GM12878 (cell line): ENCODE results near the gene EPM2AIP1. TPM values are rescaled to one million over a fixed set of nuclear protein-coding genes. Genes with fewer than 3 reads are reported as not detected.

Source experiments
- ATAC-seq: fragments of 200-7000 bp; cut with Tn5 transposase; 3 replicates; pipeline ENCODE4 v1.9.1; 2020; ENCODE audit warnings: mild to moderate bottlenecking, moderate library complexity
- BruUV-seq: library from RNA; stranded (reverse); fragments of 400-500 nt; replicated peaks from 2 replicates; lab custom pipeline; 2021; lab: Mats Ljungman, UMichigan
- CTCF ChIA-PET: fragments of 300-600 bp; sonication (Branson Sonifier 250); formaldehyde crosslinking; extraction: SDS; loops from one replicate; lab custom pipeline; 2021; ENCODE audit warnings: inconsistent platforms; lab: Yijun Ruan, JAX
- POLR2A ChIA-PET: fragments of 350-600 bp; formaldehyde crosslinking; extraction: SDS; loops from one replicate; lab custom pipeline; 2021; ENCODE audit warnings: inconsistent platforms; lab: Charles Lee
- RAD21 ChIA-PET: fragments of 300-600 bp; sonication (Branson Sonifier 250); formaldehyde crosslinking; loops from one replicate; lab custom pipeline; 2023; ENCODE audit warnings: antibody characterized with exemption; ENCODE audit not compliant: unreplicated experiment; lab: Charles Lee
- SMC1A ChIA-PET: fragments of 300-600 bp; sonication (Branson Sonifier 250); formaldehyde crosslinking; loops from one replicate; lab custom pipeline; 2023; ENCODE audit not compliant: unreplicated experiment, uncharacterized antibody; lab: Charles Lee
- DNase-seq: peaks from one replicate; pipeline ENCODE4 v3.0.0-alpha.2; 2011; ENCODE audit warnings: low read depth, low spot score
- FAIRE-seq: peaks from 3 replicates; lab custom pipeline; 2011; peaks lifted over from hg19 to GRCh38; lab: Jason Lieb, UNC
- H2AFZ ChIP-seq: 2 replicates; pipeline ENCODE4 v1.6.0; 2011; ENCODE audit warnings: low read depth, low read length, control low read depth; ENCODE audit not compliant: control insufficient read depth
- H3K27ac ChIP-seq: 2 replicates; pipeline ENCODE4 v1.5.1; 2011; ENCODE audit warnings: control low read depth; ENCODE audit not compliant: control insufficient read depth, insufficient read depth
- H3K27me3 ChIP-seq, 2 experiments: replicated peaks in 1 of 2; 2 replicates each; pipeline versions ENCODE4 v1.6.0 to v1.6.1; 2011; ENCODE audit warnings: low read length in 1 of 2; ENCODE audit not compliant: control insufficient read depth in 2 of 2, insufficient read depth in 2 of 2
- H3K36me3 ChIP-seq, 2 experiments: 2 replicates each; pipeline ENCODE4 v1.5.1; 2011; ENCODE audit warnings: low read length in 1 of 2; ENCODE audit not compliant: control insufficient read depth in 2 of 2, insufficient read depth in 2 of 2
- H3K4me1 ChIP-seq: 2 replicates; pipeline ENCODE4 v1.6.1; 2011; ENCODE audit warnings: mild to moderate bottlenecking, low read length, moderate library complexity, mixed read lengths; ENCODE audit not compliant: control insufficient read depth, insufficient read depth
- H3K4me2 ChIP-seq: 2 replicates; pipeline ENCODE4 v1.6.0; 2011; ENCODE audit warnings: control low read depth; ENCODE audit not compliant: control insufficient read depth, insufficient read depth
- H3K4me3 ChIP-seq: fragments of 200-600 bp; sonication (generic); 2 replicates; pipeline ENCODE4 v1.5.1; 2016
- H3K79me2 ChIP-seq: 2 replicates; pipeline ENCODE4 v1.6.0; 2011; ENCODE audit warnings: low read length; ENCODE audit not compliant: control insufficient read depth, insufficient read depth
- H3K9ac ChIP-seq: 2 replicates; pipeline ENCODE4 v1.8.0; 2011; ENCODE audit warnings: low read length, control low read depth, mixed read lengths; ENCODE audit not compliant: control insufficient read depth, insufficient read depth
- H3K9me3 ChIP-seq: replicated peaks from 3 replicates; pipeline ENCODE4 v1.5.1; 2011; ENCODE audit warnings: mild to moderate bottlenecking, low read length; ENCODE audit not compliant: control insufficient read depth, insufficient read depth
- H4K20me1 ChIP-seq: 2 replicates; pipeline ENCODE4 v1.6.0; 2011; ENCODE audit not compliant: control insufficient read depth, insufficient read depth
- CBX5 ChIP-seq: sonication (generic); IDR thresholded peaks from 2 replicates; pipeline ENCODE4 v1.6.1; 2016; ENCODE audit warnings: low read depth, moderate library complexity, mild to moderate bottlenecking, inconsistent platforms
- CREM ChIP-seq: IDR thresholded peaks from 2 replicates; pipeline ENCODE4 v1.6.1; 2014; ENCODE audit warnings: antibody characterized with exemption, low read depth
- EZH2 ChIP-seq: IDR thresholded peaks from 2 replicates; pipeline ENCODE4 v1.6.1; 2012; ENCODE audit warnings: low read depth, mild to moderate bottlenecking, control low read depth, inconsistent platforms, low read length, borderline replicate concordance; ENCODE audit not compliant: control insufficient read depth
- FOXK2 ChIP-seq: fragments of 450-650 bp; IDR thresholded peaks from 2 replicates; pipeline ENCODE4 v1.6.1; 2017; ENCODE audit warnings: mild to moderate bottlenecking, moderate library complexity
- IKZF2 ChIP-seq, 2 experiments: fragments of 450-650 bp; IDR thresholded peaks; 2 replicates each; pipeline ENCODE4 v1.6.1; 2017; ENCODE audit warnings: mild to moderate bottlenecking in 2 of 2, moderate library complexity in 2 of 2
- IRF3 ChIP-seq: fragments of 450-650 bp; IDR thresholded peaks from 2 replicates; pipeline ENCODE4 v1.6.1; 2014; ENCODE audit warnings: mild to moderate bottlenecking
- KDM1A ChIP-seq: fragments of 200-600 bp; sonication (generic); IDR thresholded peaks from 2 replicates; pipeline ENCODE4 v1.6.1; 2016; ENCODE audit warnings: borderline replicate concordance
- MEF2B ChIP-seq: fragments of 450-650 bp; IDR thresholded peaks from 2 replicates; pipeline ENCODE4 v1.6.1; 2018; ENCODE audit warnings: mild to moderate bottlenecking, moderate library complexity; ENCODE audit not compliant: partially characterized antibody, poor library complexity, severe bottlenecking
- MYC ChIP-seq: IDR thresholded peaks from 2 replicates; pipeline ENCODE4 v1.6.1; 2011; ENCODE audit warnings: mild to moderate bottlenecking, low read length, moderate library complexity, inconsistent platforms; ENCODE audit not compliant: insufficient read depth, insufficient replicate concordance, insufficient read length, severe bottlenecking
- NBN ChIP-seq: fragments of 450-650 bp; IDR thresholded peaks from 2 replicates; pipeline ENCODE4 v1.6.1; 2016
- POLR2A ChIP-seq: IDR thresholded peaks from 2 replicates; pipeline ENCODE4 v1.6.1; 2011; ENCODE audit warnings: low read depth, mild to moderate bottlenecking, low read length
- RAD21 ChIP-seq: IDR thresholded peaks from 2 replicates; pipeline ENCODE4 v1.6.1; 2011; ENCODE audit warnings: mild to moderate bottlenecking, low read depth, low read length, moderate library complexity; ENCODE audit not compliant: insufficient read depth
- SRF ChIP-seq, 2 experiments: IDR thresholded peaks; 2 replicates each; pipeline ENCODE4 v1.6.1; 2011; ENCODE audit warnings: low read depth in 2 of 2, low read length in 2 of 2, mild to moderate bottlenecking in 1 of 2, moderate library complexity in 1 of 2
- ZNF384 ChIP-seq: IDR thresholded peaks from 2 replicates; pipeline ENCODE4 v1.6.1; 2012; ENCODE audit warnings: low read depth, mild to moderate bottlenecking, low read length, improper control_type of control experiment, borderline replicate concordance
- WGBS: methylation state at CpG from one replicate; pipeline ENCODE4 v1.1.6; 2016; ENCODE audit warnings: low lambda C conversion rate; ENCODE audit not compliant: insufficient replicate concordance, insufficient coverage; ENCODE audit errors: missing lambda C conversion rate; 5-methylcytosine and 5-hydroxymethylcytosine counted together
- in situ Hi-C: fragments of 300-500 bp; cut with MboI; formaldehyde crosslinking; loops from 9 replicates; pipeline ENCODE4 v1.14.3; 2018; ENCODE audit warnings: mixed read lengths
- intact Hi-C: fragments of 100-400 bp; cut with micrococcal nuclease; formaldehyde crosslinking; loops from one replicate; pipeline ENCODE4 v1.14.2; 2022; ENCODE audit not compliant: unreplicated experiment
- polyA plus RNA-seq, 11 experiments: library from polyadenylated mRNA; depleted of rRNA in 4 of 11; unstranded in 6 of 11; stranded (reverse) in 5 of 11; fragments of >200 nt; fragmentation: Nextera tagmentation in 4 of 11; fragmentation: Illumina TruSeq in 1 of 11; extraction: Ambion mirVana in 4 of 11; extraction: Trizol in 1 of 11; gene quantifications; 1 replicate in 1 of 11; 2 replicates in 10 of 11; pipeline versions ENCODE4 v1.2.1 to v1.2.3, GENCODE V29; 2011 to 2016; ENCODE audit warnings: inconsistent platforms in 2 of 11, missing spikeins in 2 of 11, low read depth in 1 of 11
- total RNA-seq, 4 experiments: library from RNA; depleted of rRNA in 3 of 4; stranded (reverse); fragments of >200 nt in 3 of 4; fragmentation: Illumina TruSeq in 1 of 4; extraction: Trizol in 1 of 4; gene quantifications; 2 replicates each; pipeline versions ENCODE4 v1.2.1 to v1.2.3, GENCODE V29; 2013 to 2021
- TF ChIP-seq, protein P1 (sequence below): IDR thresholded peaks from 2 replicates; pipeline ENCODE4 v1.6.1; 2012; ENCODE audit warnings: low read depth, low read length, improper control_type of control experiment
- TF ChIP-seq, protein P2 (sequence below): IDR thresholded peaks from 2 replicates; pipeline ENCODE4 v1.6.1; 2012; ENCODE audit warnings: low read depth, low read length, improper control_type of control experiment
- TF ChIP-seq, protein P3 (sequence below), 3 experiments: IDR thresholded peaks in 2 of 3; conservative IDR thresholded peaks in 1 of 3; 2 replicates each; pipeline ENCODE4 v1.5.1; 2011; ENCODE audit warnings: low read depth in 3 of 3, low read length in 3 of 3, mild to moderate bottlenecking in 3 of 3, control low read depth in 2 of 3, moderate library complexity in 2 of 3, inconsistent platforms in 1 of 3, mixed read lengths in 1 of 3; ENCODE audit not compliant: control insufficient read depth in 2 of 3, insufficient read depth in 1 of 3; ENCODE audit errors: extremely low read depth in 1 of 3

EPM2AIP1 gene
- total and polyA plus RNA-seq, 10 of the 15 experiments (the other 5 are each of a cell fraction or from before 2014, with no cell fraction given) = 5.5 to 31.9 (median 21.8) TPM

GRCh38 chr3:36993326-36994283 lies 674 bp upstream of the EPM2AIP1 start, which contains the start of gene MLH1:
TSS of gene MLH1 (plus strand) at chr3:36993518. CDS start at chr3:36993548, 30 bp downstream.
- peak; percentile 88 for ATAC-seq
- TF ChIP-seq NBN (no peak; the same call in 1 of the 2 replicates), MEF2B (peak; percentile 81), SRF (IDR thresholded peaks at IDR 0.05; ENCODE audit: low read depth in 2 of 2, low read length in 2 of 2) (no peak), FOXK2 (no peak), MYC (no peak), IKZF2 (IDR thresholded peaks at IDR 0.05) (no peak; a peak in 1 of 4 replicates), CREM (peak; percentile 84), ZNF384 (no peak), RAD21 (no peak), KDM1A (no peak), EZH2 (no peak), CBX5 (0 out of 2 replicates have a peak, but pooled peaks have one; percentile 27), POLR2A (peak; percentile 85), IRF3 (peak; percentile 91)
- TF ChIP-seq, protein P1, sequence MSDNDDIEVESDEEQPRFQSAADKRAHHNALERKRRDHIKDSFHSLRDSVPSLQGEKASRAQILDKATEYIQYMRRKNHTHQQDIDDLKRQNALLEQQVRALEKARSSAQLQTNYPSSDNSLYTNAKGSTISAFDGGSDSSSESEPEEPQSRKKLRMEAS = 0 out of 2 replicates have a peak, but pooled peaks have one; percentile 43
- TF ChIP-seq, protein P2, sequence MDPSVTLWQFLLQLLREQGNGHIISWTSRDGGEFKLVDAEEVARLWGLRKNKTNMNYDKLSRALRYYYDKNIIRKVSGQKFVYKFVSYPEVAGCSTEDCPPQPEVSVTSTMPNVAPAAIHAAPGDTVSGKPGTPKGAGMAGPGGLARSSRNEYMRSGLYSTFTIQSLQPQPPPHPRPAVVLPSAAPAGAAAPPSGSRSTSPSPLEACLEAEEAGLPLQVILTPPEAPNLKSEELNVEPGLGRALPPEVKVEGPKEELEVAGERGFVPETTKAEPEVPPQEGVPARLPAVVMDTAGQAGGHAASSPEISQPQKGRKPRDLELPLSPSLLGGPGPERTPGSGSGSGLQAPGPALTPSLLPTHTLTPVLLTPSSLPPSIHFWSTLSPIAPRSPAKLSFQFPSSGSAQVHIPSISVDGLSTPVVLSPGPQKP = peak; percentile 50
- TF ChIP-seq, protein P3, sequence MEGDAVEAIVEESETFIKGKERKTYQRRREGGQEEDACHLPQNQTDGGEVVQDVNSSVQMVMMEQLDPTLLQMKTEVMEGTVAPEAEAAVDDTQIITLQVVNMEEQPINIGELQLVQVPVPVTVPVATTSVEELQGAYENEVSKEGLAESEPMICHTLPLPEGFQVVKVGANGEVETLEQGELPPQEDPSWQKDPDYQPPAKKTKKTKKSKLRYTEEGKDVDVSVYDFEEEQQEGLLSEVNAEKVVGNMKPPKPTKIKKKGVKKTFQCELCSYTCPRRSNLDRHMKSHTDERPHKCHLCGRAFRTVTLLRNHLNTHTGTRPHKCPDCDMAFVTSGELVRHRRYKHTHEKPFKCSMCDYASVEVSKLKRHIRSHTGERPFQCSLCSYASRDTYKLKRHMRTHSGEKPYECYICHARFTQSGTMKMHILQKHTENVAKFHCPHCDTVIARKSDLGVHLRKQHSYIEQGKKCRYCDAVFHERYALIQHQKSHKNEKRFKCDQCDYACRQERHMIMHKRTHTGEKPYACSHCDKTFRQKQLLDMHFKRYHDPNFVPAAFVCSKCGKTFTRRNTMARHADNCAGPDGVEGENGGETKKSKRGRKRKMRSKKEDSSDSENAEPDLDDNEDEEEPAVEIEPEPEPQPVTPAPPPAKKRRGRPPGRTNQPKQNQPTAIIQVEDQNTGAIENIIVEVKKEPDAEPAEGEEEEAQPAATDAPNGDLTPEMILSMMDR (IDR thresholded peaks at IDR 0.05 in 2 of 3, conservative IDR thresholded peaks at IDR 0.05 in 1 of 3; ENCODE audit: control insufficient read depth in 2 of 3, extremely low read depth in 1 of 3, insufficient read depth in 1 of 3, low read depth in 3 of 3, low read length in 3 of 3) = no peak

More at GRCh38 chr3:36993326-36994283, 674 bp upstream of the EPM2AIP1 start, which contains the start of gene MLH1:
- BruUV-seq = TSS peak; percentile 88
- SMC1A ChIA-PET = interaction anchor here (0.7 to 7.5 kb wide), 12 partner anchors 10 to 220 kb away, joined by 3 to 46 read pairs (median 4); no protein-coding TSS in a partner anchor
- intact Hi-C loops = loop anchor here (5.0 kb wide), 1 partner anchor 101 kb away; no protein-coding TSS in a partner anchor
- H3K79me2 ChIP-seq = peaks cover 73% of the 10 kb centered on the region
- CTCF ChIA-PET = interaction anchor here (0.6 to 2.0 kb wide), 9 partner anchors 24 to 125 kb away, joined by 3 to 7 read pairs (median 4); no protein-coding TSS in a partner anchor
- no peaks in the 10 kb centered on the region for H3K4me1 ChIP-seq
- RAD21 ChIA-PET = interaction anchor here (0.6 to 3.2 kb wide), 8 partner anchors 15 to 187 kb away, joined by 3 to 16 read pairs (median 3); no protein-coding TSS in a partner anchor
- H4K20me1 ChIP-seq = no peaks in the 10 kb centered on the region
- in situ Hi-C loops = no loop called here
- peaks cover 0 to 11% of the 10 kb centered on the region in 2 experiments; a peak in 3 of 4 replicates for H3K36me3 ChIP-seq
- H3K4me2 ChIP-seq = peak within 1 kb of the TSS; percentile 83
- H2AFZ ChIP-seq = peak within 1 kb of the TSS; percentile 88
- H3K27me3 ChIP-seq = no peaks in the 10 kb centered on the region
- peak within 1 kb of the TSS; percentile 95 for H3K9ac ChIP-seq
- no peaks in the 10 kb centered on the region for H3K9me3 ChIP-seq
- POLR2A ChIA-PET = interaction anchor here (0.6 to 2.5 kb wide), 14 partner anchors 10 to 251 kb away, joined by 3 to 17 read pairs (median 4); no protein-coding TSS in a partner anchor
- DNase-seq (peak; percentile 100), FAIRE-seq (peak; percentile 100)
- H3K4me3 ChIP-seq = peak within 1 kb of the TSS; percentile 97
- peak within 1 kb of the TSS; percentile 92 for H3K27ac ChIP-seq
- WGBS = 1% methylated on average over 47 of the region's 47 CpGs
